ENCODE measurements around the gene AADAC. TPM values are rescaled to one million over a fixed set of nuclear protein-coding genes. Genes with fewer than 3 reads are reported as not detected.

The AADAC gene
- total and polyA plus RNA-seq, 3 donors from 2014 or later, result 0.25 to 0.31 TPM; not detected in 1

- no peaks in the 10 kb centered on the region for H3K36me3 ChIP-seq (ENCODE audit: low read depth, missing control alignments)
- DNase-seq, result no peak
- H3K27ac ChIP-seq, result no peak overlapping the region
- TF ChIP-seq POLR2A (IDR thresholded peaks at IDR 0.05) (no peak), CTCF (IDR thresholded peaks at IDR 0.05) (no peak)
- no peaks in the 10 kb centered on the region for H3K9me3 ChIP-seq
- WGBS, 2 donors, result 37 to 47% methylated on average over 4 of the region's 4 CpGs
- H3K27me3 ChIP-seq, result no peaks in the 10 kb centered on the region
- intact Hi-C loops (cut with DNase I; ENCODE audit: low total_unique reads), result no loop called here
- no peaks in the 10 kb centered on the region for H3K4me1 ChIP-seq
- no peak overlapping the region for H3K4me3 ChIP-seq
Measured at GRCh38 chr3:151864423-151865101, 50.6 kb downstream of the AADAC start.

GRCh38 chr3:151866711-151867410 is 52.9 kb downstream of the AADAC start:
- Histone ChIP-seq H3K27me3 (no peaks in the 10 kb centered on the region), H3K27ac (no peak overlapping the region), H3K4me1 (peaks cover 4% of the 10 kb centered on the region), H3K9me3 (no peaks in the 10 kb centered on the region), H3K4me3 (no peak overlapping the region), H3K36me3 (ENCODE audit: low read depth, missing control alignments) (no peaks in the 10 kb centered on the region)
- intact Hi-C loops (cut with DNase I; ENCODE audit: low total_unique reads), result no loop called here
- WGBS, 2 donors, result 49 to 59% methylated on average over 4 of the region's 4 CpGs
- no peak for DNase-seq
- no peak for TF ChIP-seq POLR2A (IDR thresholded peaks at IDR 0.05)
- TF ChIP-seq CTCF (IDR thresholded peaks at IDR 0.05), result no peak

- H3K9me3 ChIP-seq, result no peaks in the 10 kb centered on the region
- H3K4me1 ChIP-seq, result peaks cover 4% of the 10 kb centered on the region
- H3K4me3 ChIP-seq, result no peak overlapping the region
- intact Hi-C loops (cut with DNase I; ENCODE audit: low total_unique reads), result no loop called here
- no peaks in the 10 kb centered on the region for H3K27me3 ChIP-seq
- TF ChIP-seq POLR2A (IDR thresholded peaks at IDR 0.05) (no peak), CTCF (IDR thresholded peaks at IDR 0.05) (no peak)
- H3K36me3 ChIP-seq (ENCODE audit: low read depth, missing control alignments), result no peaks in the 10 kb centered on the region
- 96 to 97% methylated on average over 1 of the region's 1 CpG for WGBS, 2 donors
- H3K27ac ChIP-seq, result no peak overlapping the region
- DNase-seq, result no peak
Measured at GRCh38 chr3:151867666-151868065, 53.8 kb downstream of the AADAC start.

- no peak overlapping the region for H3K27ac ChIP-seq
- H3K4me3 ChIP-seq, result no peak overlapping the region
- DNase-seq, result no peak
- peaks cover 4% of the 10 kb centered on the region for H3K4me1 ChIP-seq
- no peaks in the 10 kb centered on the region for H3K27me3 ChIP-seq
- H3K36me3 ChIP-seq (ENCODE audit: low read depth, missing control alignments), result no peaks in the 10 kb centered on the region
- TF ChIP-seq POLR2A (IDR thresholded peaks at IDR 0.05) (no peak), CTCF (IDR thresholded peaks at IDR 0.05) (no peak)
- H3K9me3 ChIP-seq, result no peaks in the 10 kb centered on the region
- intact Hi-C loops (cut with DNase I; ENCODE audit: low total_unique reads), result no loop called here
- WGBS, 2 donors, result 26 to 28% methylated on average over 3 of the region's 3 CpGs
Measured at GRCh38 chr3:151869181-151869580, 55.3 kb downstream of the AADAC start.

All from testis (tissue), 3 donors.